ENCODE data around the gene ZNF672. TPM values are rescaled to one million over a fixed set of nuclear protein-coding genes. Genes with fewer than 3 reads are reported as not detected.
A peak's percentile ranks its signal among the peaks of the same experiment; 100 is the strongest.

ZNF672 gene
- total and polyA plus RNA-seq, 2 of the 4 experiments (the other 2 are of a cell fraction) = 6.6 to 12.6 TPM

GRCh38 chr1:248838357-248839167, 538 bp downstream of the ZNF672 start (continued):
- TF ChIP-seq MAZ (IDR thresholded peaks at IDR 0.05; ENCODE audit: borderline replicate concordance, low read depth, low read length) = no peak
- peak; percentile 96 for TF ChIP-seq RFX5 (IDR thresholded peaks at IDR 0.05; ENCODE audit: low read depth, low read length)
- TF ChIP-seq RAD21 (IDR thresholded peaks at IDR 0.05; ENCODE audit: low read length) = no peak

GRCh38 chr1:248839168-248839555, 1.1 kb downstream of the ZNF672 start:
- ChIA-PET POLR2A (ENCODE audit: unreplicated experiment) (interaction anchor here (0.5 to 0.8 kb wide), 2 partner anchors 19 kb away, joined by 4 to 13 read pairs; partner anchors contain the start of gene ZNF692), CTCF (no interaction called here)
- no peaks in the 10 kb centered on the region for H3K9me1 ChIP-seq (ENCODE audit: insufficient read depth, low read length)
- peak overlapping the region; percentile 89 for H3K4me3 ChIP-seq (ENCODE audit: insufficient read depth, low read depth, low read length)
- peak overlapping the region; percentile 64 to 95; a peak in 3 of 4 replicates for H4K8ac ChIP-seq (ENCODE audit: low read depth in 2 of 2, low read length in 2 of 2)
- peak overlapping the region; percentile 79; the same call in 1 of the 2 replicates for H4K5ac ChIP-seq (ENCODE audit: low read depth, low read length)
- peaks cover 10% of the 10 kb centered on the region for H3K4me1 ChIP-seq (ENCODE audit: control insufficient read depth, insufficient read depth, low read length)
- H3K36me3 ChIP-seq (ENCODE audit: control insufficient read depth, insufficient read depth, low read length) = no peaks in the 10 kb centered on the region
- H2BK20ac ChIP-seq (ENCODE audit: low read depth, low read length) = 0 out of 2 replicates have a peak overlapping the region, but pooled peaks have one; percentile 34
- no peak overlapping the region for H3K18ac ChIP-seq (ENCODE audit: low read depth, low read length)
- DNase-seq (no peak), ATAC-seq (ENCODE audit: low read depth) (no peak)
- no peaks in the 10 kb centered on the region for H3K27me3 ChIP-seq (ENCODE audit: control insufficient read depth, insufficient read depth, low read length)
- H3K9ac ChIP-seq (ENCODE audit: low read depth, low read length) = peak overlapping the region; percentile 90
- dilution Hi-C loops (cut with HindIII; ENCODE audit: low sequenced_read_pairs, unreplicated experiment) (no loop called here), intact Hi-C loops (cut with micrococcal nuclease) (no loop called here), in situ Hi-C loops (cut with MboI; ENCODE audit: low sequenced_read_pairs) (no loop called here)
- peak overlapping the region; percentile 56; the same call in 1 of the 3 replicates for H2BK15ac ChIP-seq (ENCODE audit: low read depth, low read length)
- H3K27ac ChIP-seq (ENCODE audit: insufficient read depth, low read length) = peak overlapping the region; percentile 97
- peak overlapping the region; percentile 56; the same call in 1 of the 2 replicates for H4K91ac ChIP-seq (ENCODE audit: insufficient read depth, low read depth, low read length)
- no TSS peak for BruUV-seq (replicated peaks)
- peak overlapping the region; percentile 89; the same call in 1 of the 2 replicates for H2BK120ac ChIP-seq (ENCODE audit: low read depth, low read length)
- no peaks in the 10 kb centered on the region for H3K9me3 ChIP-seq (ENCODE audit: control insufficient read depth, insufficient read depth, low read length)
- peak overlapping the region; percentile 96 for H2BK5ac ChIP-seq (ENCODE audit: low read depth, low read length, poor library complexity, severe bottlenecking)
- peak overlapping the region; percentile 83; the same call in 1 of the 2 replicates for H3K23ac ChIP-seq (ENCODE audit: low read depth, low read length)
- H3K4me2 ChIP-seq (ENCODE audit: low read depth, low read length) = peak overlapping the region; percentile 94
- H4K20me1 ChIP-seq (ENCODE audit: insufficient read depth, low read length) = no peaks in the 10 kb centered on the region
- peaks cover 31 to 43% of the 10 kb centered on the region in 2 experiments for H3K79me1 ChIP-seq (ENCODE audit: low read depth in 1 of 2, low read length in 2 of 2)
- 0% methylated on average over 2 of the region's 10 CpGs; no CpG with 5 or more reads in 1 of the 2 experiments for WGBS, 2 experiments (ENCODE audit: extremely low coverage in 2 of 2, insufficient read length in 1 of 2)
- 0 out of 2 replicates have a peak overlapping the region, but pooled peaks have one; percentile 43 for H3K56ac ChIP-seq (ENCODE audit: extremely low read depth, insufficient read depth, low read length)
- peak overlapping the region; percentile 69; the same call in 1 of the 2 replicates for H2AK5ac ChIP-seq (ENCODE audit: low read depth, low read length)
- peak overlapping the region; percentile 96 for H2AK9ac ChIP-seq (replicated peaks; ENCODE audit: low read depth, low read length, poor library complexity)
- H2AFZ ChIP-seq (replicated peaks; ENCODE audit: low read length, poor library complexity) = peak overlapping the region; percentile 99
- peak overlapping the region; percentile 95; the same call in 1 of the 2 replicates for H3K14ac ChIP-seq (replicated peaks; ENCODE audit: low read depth, low read length)
- peak overlapping the region; percentile 90 for H3K4ac ChIP-seq (ENCODE audit: low read depth, low read length)
- TF ChIP-seq CTCF (conservative IDR thresholded peaks at IDR 0.05; ENCODE audit: low read depth, low read length) (no peak), RAD21 (IDR thresholded peaks at IDR 0.05; ENCODE audit: low read length) (no peak), MXI1 (IDR thresholded peaks at IDR 0.05; ENCODE audit: borderline replicate concordance, low read depth, low read length) (no peak), MAZ (IDR thresholded peaks at IDR 0.05; ENCODE audit: borderline replicate concordance, low read depth, low read length) (no peak), POLR2A (IDR thresholded peaks at IDR 0.05; ENCODE audit: low read depth, low read length) (no peak), USF2 (IDR thresholded peaks at IDR 0.05; ENCODE audit: low read depth, low read length) (no peak), FOS (IDR thresholded peaks at IDR 0.05; ENCODE audit: low read depth, low read length) (no peak), BHLHE40 (IDR thresholded peaks at IDR 0.05; ENCODE audit: low read depth, low read length) (no peak), RCOR1 (IDR thresholded peaks at IDR 0.05; ENCODE audit: insufficient replicate concordance, low read length) (no peak), CEBPB (IDR thresholded peaks at IDR 0.05; ENCODE audit: low read depth, low read length) (no peak)

Data from IMR-90 (cell line).